OCI-LY1 (cell line): ENCODE data around the gene RMND5A.

Experiments
- H2AFZ ChIP-seq: fragments of 200-600 bp; sonication (generic), shearing (Covaris generic); 2 replicates; pipeline ENCODE4 v1.6.0; 2014; ENCODE audit warnings: antibody characterized with exemption, mild to moderate bottlenecking, low read length
- H3F3A ChIP-seq: fragments of 200-600 bp; sonication (generic), shearing (Covaris generic); 2 replicates; pipeline ENCODE4 v1.6.0; 2014; ENCODE audit warnings: mild to moderate bottlenecking, antibody characterized with exemption, low read length, moderate library complexity; ENCODE audit not compliant: insufficient read depth
- H3K27ac ChIP-seq: fragments of 200-600 bp; sonication (generic); 2 replicates; pipeline ENCODE4 v1.5.1; 2014; ENCODE audit warnings: low read length, mixed run types, mild to moderate bottlenecking, low read depth; ENCODE audit not compliant: poor library complexity, severe bottlenecking
- H3K27me3 ChIP-seq: fragments of 200-600 bp; sonication (generic); 2 replicates; pipeline ENCODE4 v1.6.0; 2014; ENCODE audit warnings: antibody characterized with exemption, mild to moderate bottlenecking, low read length, moderate library complexity; ENCODE audit not compliant: insufficient read depth
- H3K36me3 ChIP-seq: fragments of 200-600 bp; sonication (generic); 2 replicates; pipeline ENCODE4 v1.6.1; 2014; ENCODE audit warnings: mild to moderate bottlenecking, antibody characterized with exemption, low read length, moderate library complexity, mixed read lengths; ENCODE audit not compliant: insufficient read depth
- H3K4me1 ChIP-seq: fragments of 200-600 bp; sonication (generic); 2 replicates; pipeline ENCODE4 v1.5.1; 2014; ENCODE audit warnings: mild to moderate bottlenecking, low read length, moderate library complexity; ENCODE audit not compliant: insufficient read depth, severe bottlenecking
- H3K4me2 ChIP-seq: fragments of 200-600 bp; sonication (generic), shearing (Covaris generic); 2 replicates; pipeline ENCODE4 v1.6.1; 2014; ENCODE audit warnings: low read length
- H3K4me3 ChIP-seq: fragments of 200-600 bp; sonication (generic); 2 replicates; pipeline ENCODE4 v1.5.1; 2014; ENCODE audit warnings: low read length, low read depth, mild to moderate bottlenecking, mixed read lengths; ENCODE audit not compliant: poor library complexity, severe bottlenecking
- H3K79me2 ChIP-seq: fragments of 200-600 bp; shearing (Covaris generic); 2 replicates; pipeline ENCODE4 v1.6.1; 2016; ENCODE audit warnings: mixed run types, low read length, mixed read lengths; ENCODE audit not compliant: insufficient read depth
- H3K9ac ChIP-seq: fragments of 200-600 bp; sonication (generic), shearing (Covaris generic); 2 replicates; pipeline ENCODE4 v1.6.1; 2014; ENCODE audit warnings: mild to moderate bottlenecking, low read length, mixed read lengths
- H3K9me2 ChIP-seq: fragments of 200-600 bp; sonication (generic), shearing (Covaris generic); 2 replicates; pipeline ENCODE4 v1.6.1; 2014; ENCODE audit warnings: low read depth, mild to moderate bottlenecking, low read length, mixed read lengths
- H3K9me3 ChIP-seq: fragments of 200-600 bp; shearing (Covaris generic); 2 replicates; pipeline ENCODE4 v1.6.1; 2014; ENCODE audit warnings: low read length, mixed read lengths
- H4K20me1 ChIP-seq: fragments of 200-600 bp; sonication (generic), shearing (Covaris generic); 2 replicates; pipeline ENCODE4 v1.6.0; 2016; ENCODE audit warnings: mild to moderate bottlenecking, low read length; ENCODE audit not compliant: insufficient read depth
- CTCF ChIP-seq: fragments of 200-600 bp; sonication (generic), shearing (Covaris generic); IDR thresholded peaks from 2 replicates; pipeline ENCODE4 v1.5.1; 2017; ENCODE audit warnings: mild to moderate bottlenecking, antibody characterized with exemption, low read length, moderate library complexity, mixed read lengths
- EZH2 ChIP-seq: fragments of 200-600 bp; sonication (generic), shearing (Covaris generic); IDR thresholded peaks from 2 replicates; pipeline ENCODE4 v1.8.0; 2017; ENCODE audit warnings: borderline replicate concordance, mixed run types, mild to moderate bottlenecking, antibody characterized with exemption, low read length, moderate library complexity, mixed read lengths

RMND5A gene

DNA sequence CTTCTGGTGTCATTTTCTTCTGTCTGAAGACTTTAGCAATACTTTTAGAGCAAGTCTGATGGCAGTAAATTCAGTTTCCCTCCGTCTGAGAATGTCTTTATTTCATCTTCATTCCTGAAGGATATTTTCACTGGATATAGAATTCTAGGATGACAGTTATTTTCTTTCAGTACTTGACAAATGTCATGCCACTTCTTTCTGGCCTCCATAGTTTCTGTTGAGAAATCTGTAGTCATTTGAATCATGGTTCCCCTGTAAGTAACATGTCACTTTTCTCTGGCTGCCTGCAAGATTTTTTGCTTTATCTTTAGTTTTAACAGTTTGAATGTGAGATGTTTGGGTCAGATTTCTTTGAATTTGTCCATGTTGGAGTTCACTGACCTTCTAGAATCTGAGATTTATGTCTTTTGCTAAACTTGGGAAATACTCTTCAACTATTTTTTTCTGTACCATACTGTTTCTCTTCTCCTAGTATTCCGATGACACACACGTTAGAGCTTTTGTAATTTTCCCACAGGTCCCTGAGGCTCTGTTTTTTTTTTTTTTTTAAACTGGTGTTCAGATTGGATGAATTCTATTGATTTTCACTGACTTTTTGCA is 30.2 kb downstream of the RMND5A start:
- Histone ChIP-seq H2AFZ (no peak overlapping the region), H3K27ac (no peak overlapping the region), H3K36me3 (peaks cover 88% of the 10 kb centered on the region), H3K4me1 (peaks cover 6% of the 10 kb centered on the region), H3K4me3 (no peak overlapping the region), H3K9ac (no peak overlapping the region), H3K9me2 (no peaks in the 10 kb centered on the region), H3K9me3 (0 out of 2 replicates have a peak, but pooled peaks cover 10% of the 10 kb centered on the region), H3K79me2 (peaks cover 23% of the 10 kb centered on the region), H4K20me1 (no peaks in the 10 kb centered on the region), H3K27me3 (no peaks in the 10 kb centered on the region), H3K4me2 (no peak overlapping the region), H3F3A (no peaks in the 10 kb centered on the region)
- no peak for TF ChIP-seq EZH2
- TF ChIP-seq CTCF: no peak

GRCh38 chr2:86751778-86752177 is 31.7 kb downstream of the RMND5A start:
- Histone ChIP-seq H3K4me2 (no peak overlapping the region), H3K36me3 (peaks cover 90% of the 10 kb centered on the region), H3K9me2 (no peaks in the 10 kb centered on the region), H3F3A (no peaks in the 10 kb centered on the region), H3K9me3 (0 out of 2 replicates have a peak, but pooled peaks cover 10% of the 10 kb centered on the region), H3K27ac (no peak overlapping the region), H3K27me3 (no peaks in the 10 kb centered on the region), H2AFZ (no peak overlapping the region), H3K4me3 (no peak overlapping the region), H3K9ac (no peak overlapping the region), H4K20me1 (no peaks in the 10 kb centered on the region), H3K4me1 (peaks cover 6% of the 10 kb centered on the region), H3K79me2 (peaks cover 23% of the 10 kb centered on the region)
- TF ChIP-seq EZH2: no peak
- no peak for TF ChIP-seq CTCF

GRCh38 chr2:86752934-86753333 is 32.8 kb downstream of the RMND5A start:
- Histone ChIP-seq H3K4me3 (no peak overlapping the region), H3K9ac (no peak overlapping the region), H2AFZ (no peak overlapping the region), H4K20me1 (no peaks in the 10 kb centered on the region), H3K27me3 (no peaks in the 10 kb centered on the region), H3K27ac (no peak overlapping the region), H3K9me2 (no peaks in the 10 kb centered on the region), H3K9me3 (0 out of 2 replicates have a peak, but pooled peaks cover 10% of the 10 kb centered on the region), H3K79me2 (peaks cover 15% of the 10 kb centered on the region; the same call in 1 of the 2 replicates), H3F3A (no peaks in the 10 kb centered on the region), H3K36me3 (peaks cover 78% of the 10 kb centered on the region), H3K4me1 (peaks cover 2% of the 10 kb centered on the region), H3K4me2 (no peak overlapping the region)
- TF ChIP-seq EZH2 (no peak), CTCF (no peak)
